GM21825 (cell line): ENCODE data around the gene HS3ST4.
"Not testable (repeated sequence)": the region's sequence is repeated elsewhere in the genome, so short reads cannot be mapped to it uniquely, and the experiment has no call there.

Experiments used
- ATAC-seq: cut with Tn5 transposase; IDR thresholded peaks from one replicate; pipeline ENCODE4 v1.9.1; 2021; ENCODE audit warnings: mild to moderate bottlenecking, moderate library complexity; ENCODE audit not compliant: unreplicated experiment

HS3ST4 gene

DNA sequence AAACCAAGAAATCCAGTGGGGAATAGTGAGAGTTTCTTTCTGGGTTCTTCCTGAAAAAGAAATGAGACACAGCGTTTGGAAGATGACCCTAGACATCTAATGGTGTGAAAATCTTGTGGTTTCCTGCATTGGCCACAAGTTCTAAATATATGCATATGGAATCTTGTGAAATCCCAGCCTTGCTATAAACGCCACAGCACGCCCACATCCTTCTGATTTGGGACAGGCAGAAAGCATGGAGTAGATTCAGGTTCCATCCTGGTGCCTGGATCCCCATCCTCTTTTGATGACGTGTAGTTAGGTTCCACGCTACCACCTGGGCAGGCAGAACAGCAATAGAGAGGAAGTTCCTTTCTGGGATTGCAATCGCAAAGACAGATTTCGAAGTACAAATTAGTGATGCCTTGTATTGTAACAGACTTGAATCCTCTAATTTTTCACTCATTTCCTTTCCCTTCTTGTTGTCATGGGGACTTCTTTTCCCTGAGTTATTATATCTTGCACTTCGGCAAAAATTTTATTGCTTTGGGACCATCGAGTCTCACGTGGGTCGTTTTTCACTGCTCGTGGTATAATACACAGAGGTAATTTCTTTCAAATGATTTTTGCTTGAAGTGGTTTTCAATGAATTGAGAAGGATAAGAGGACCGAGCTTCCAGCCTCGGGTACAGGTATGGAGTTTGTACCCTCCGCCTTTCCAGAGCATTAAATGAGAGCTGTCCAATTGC is 37.6 kb downstream of the HS3ST4 start:
- no peak for ATAC-seq

DNA sequence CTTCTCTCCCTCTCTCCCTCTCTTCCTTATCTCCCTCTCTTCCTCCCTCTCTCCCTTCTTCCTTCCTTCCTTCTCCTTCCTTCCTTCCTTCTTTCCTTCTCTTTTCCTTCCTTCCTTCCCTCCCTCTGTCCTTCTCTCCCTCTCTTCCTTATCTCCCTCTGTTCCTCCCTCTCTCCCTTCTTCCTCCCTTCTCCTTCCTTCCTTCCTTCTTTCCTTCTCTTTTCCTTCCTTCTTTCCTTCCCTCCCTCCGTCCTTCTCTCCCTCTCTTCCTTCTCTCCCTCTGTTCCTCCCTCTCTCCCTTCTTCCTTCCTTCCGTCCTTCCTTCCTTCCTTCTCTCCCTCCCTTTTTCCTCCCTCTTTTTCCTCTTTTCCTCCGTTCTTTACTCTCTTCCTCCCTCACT is 38.6 kb downstream of the HS3ST4 start:
- ATAC-seq: no peak

DNA sequence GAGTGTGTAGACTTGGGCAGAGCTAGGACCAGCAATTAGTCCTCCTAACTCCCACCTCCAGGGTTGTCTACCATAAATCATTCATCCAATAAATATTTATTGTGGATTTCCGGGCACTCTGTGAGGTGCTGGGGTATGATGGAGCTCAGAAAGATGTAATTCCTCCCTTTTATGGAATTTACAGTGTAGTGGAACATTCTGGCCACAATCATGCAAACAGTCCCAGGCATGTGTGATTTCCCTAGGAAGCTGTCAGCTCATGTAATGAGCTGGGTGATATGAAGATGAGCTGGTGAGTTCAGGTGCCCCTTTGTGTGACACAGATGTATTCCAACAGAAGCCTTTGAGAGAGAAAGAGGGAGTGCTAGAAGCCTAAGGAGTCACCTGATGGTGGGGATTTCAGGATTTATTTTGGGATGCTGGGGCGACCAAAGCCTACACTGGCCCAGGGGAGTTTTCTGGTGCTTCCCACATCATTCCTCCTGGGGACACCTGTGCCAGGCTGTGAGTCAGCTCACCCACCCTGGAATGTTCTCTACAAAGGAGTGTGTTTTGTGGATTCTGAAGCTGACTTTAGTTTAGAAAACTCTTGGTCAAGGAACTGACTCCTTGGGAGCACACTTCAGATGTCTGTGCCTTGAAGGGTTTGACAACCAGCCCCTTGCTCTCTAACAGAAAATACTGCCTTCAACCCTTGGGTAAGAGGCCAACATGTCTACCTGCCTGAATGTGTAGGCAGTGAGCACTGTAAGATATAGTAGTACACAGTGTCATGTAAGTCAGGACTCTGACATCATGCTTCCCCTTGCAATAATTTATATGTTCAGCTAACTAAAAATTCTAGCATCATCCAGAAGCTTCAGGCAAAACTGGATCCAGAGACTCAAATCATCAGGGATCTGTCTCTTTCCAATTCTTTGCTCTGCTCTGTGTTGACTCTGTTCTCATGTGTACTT is 42.9 kb downstream of the HS3ST4 start:
- ATAC-seq: no peak

DNA sequence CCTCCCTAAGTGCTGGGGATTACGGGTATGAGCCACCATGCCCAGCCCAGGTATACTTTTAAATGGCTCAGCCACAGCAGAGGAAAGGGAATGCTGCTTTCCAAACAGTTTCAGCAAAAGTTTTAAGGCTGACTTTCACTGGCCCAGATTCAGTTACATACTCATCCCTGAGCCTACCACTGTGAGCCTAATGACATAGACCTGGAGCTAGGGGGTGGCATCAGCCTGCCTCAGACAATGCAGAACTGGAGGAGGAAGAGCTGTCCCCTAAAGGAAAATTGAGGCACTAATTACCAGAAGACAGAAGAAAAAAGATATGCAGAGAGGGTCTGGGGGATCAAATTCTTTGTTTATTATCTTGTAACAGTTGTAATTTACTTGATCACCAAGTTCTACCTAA is 43.9 kb downstream of the HS3ST4 start:
- ATAC-seq: no peak

DNA sequence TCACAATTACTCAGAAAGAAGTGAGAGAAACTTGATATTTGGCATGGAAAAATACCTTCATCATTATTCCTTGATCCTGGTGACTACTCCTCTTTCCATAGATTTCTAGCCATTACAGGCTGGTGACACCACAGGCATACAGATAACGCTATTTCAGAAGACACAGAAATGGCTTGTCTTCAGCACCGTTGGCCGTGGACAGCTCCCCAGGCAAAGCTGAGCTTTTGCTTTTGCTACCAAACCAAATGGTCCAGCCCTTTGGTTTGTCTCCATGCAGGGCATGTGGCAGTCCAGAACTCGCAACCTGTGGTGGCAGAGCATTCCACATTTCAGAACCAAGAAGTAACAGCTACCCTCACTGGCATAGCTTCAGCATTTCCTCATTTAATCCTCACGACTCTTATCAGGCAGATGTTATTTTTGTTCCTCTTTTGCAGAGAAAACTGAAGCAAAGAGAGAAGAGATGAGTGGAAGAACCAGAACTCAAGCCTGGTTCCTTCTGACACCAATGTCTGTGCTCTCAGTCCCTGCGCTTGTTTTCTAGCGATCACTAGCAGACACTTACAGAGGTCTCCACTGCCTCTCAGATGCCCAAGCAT is 55.5 kb downstream of the HS3ST4 start:
- no peak for ATAC-seq

DNA sequence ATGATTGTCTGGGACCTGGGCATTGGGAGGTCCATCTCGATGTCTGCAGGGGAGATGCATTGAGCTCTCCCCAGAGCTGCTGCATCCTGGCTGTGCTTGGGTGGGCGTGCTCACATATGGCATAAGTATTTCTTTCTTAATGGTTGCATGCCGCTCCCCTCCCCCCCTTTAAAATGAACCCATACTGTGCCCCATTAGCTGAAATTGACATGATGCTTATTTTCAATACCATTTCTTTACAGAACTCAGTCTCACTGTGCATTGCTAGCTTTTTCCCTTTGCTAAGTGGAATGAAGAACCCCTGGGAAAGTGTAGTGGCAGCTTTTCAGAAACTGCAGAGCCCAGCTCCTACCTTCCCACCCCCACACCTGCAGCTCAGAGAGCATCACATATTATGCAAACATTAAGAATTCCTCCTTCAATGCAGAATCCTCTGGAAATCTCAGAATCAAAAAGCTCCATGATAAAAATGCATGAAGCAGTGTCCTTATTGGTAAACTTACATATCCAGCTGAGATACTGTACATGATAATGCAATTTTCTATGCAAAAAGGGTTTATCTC is 56.4 kb downstream of the HS3ST4 start:
- ATAC-seq: no peak

DNA sequence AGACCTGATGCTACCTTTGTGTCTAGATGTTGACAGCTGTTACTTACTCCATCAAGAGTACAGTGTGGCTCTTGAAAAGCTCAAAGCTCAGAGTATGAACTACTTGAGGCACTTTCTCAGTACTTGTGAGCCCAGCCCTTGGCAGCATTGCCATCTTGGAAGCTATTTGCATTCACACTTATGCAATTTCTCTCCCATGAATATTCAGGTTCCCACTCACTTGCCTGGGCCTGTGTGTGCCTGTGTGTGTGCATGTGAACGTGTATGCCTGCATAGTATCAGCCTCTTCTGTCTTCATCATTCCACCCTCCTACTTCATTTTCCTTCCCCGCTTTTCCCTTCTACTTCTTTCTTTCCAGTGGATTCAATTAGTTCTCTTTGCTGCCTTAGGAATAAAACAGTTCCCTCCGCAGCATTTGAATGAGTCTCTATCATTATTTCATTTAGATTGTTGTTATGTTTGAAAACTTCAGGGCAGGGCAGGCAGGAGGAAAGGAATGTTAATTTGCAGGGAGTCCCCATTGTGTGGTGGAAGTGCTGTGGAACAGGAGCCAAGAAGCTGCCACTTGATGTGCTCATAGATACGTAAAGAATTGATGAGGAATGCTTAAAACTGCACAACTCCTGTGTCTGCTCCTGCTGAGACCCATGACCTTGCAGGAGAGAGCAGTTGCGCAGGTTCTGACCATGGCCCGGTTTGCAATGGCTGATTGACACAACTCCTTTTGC is 58.9 kb downstream of the HS3ST4 start:
- ATAC-seq: no peak

DNA sequence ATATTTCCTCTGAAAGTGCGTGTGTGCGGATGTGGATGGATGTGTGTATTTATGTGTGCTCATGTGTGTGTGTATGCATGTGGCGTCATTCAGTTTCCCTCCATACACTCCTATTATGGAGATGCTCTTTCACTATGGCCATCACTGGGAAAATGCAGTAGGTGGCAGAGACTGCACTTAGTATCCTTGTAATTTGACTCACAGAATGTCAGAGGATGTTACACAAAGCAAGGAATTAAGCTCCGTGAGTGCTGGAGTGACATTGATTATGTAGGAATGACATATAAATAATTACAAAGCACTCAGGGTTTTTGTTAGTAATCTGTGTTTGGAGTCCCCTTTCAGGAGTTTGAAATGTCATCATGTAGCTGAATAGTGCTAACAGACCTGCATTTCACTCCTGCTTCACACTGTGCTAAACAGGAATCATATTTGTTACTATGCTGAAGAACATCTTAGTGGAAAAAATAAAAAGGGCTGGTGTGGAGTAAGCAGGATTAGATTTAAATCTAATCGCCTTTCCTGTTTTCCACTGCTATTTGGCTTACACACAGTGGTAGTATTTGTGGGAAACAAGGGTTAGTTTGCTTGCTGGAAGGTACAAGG is 59.6 kb downstream of the HS3ST4 start:
- no peak for ATAC-seq

DNA sequence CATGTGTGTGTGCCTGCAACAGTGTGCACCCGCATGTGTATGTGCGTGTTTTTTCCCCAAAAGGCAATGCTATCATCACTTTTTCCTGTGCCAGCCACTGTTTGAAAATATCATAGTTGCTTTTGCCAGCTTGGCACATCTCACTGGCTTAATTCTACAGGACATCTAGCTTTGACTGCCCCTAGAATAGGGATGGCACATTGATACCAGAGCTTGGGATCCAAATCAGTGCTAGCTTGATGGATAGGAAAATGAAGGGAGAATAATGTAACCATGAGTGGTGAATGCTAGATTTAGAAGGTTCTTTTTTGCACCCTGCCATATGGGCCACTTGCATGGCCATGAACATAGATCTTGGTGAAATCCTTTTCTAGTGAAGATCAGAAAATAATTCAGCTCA is 72.7 kb downstream of the HS3ST4 start:
- no peak for ATAC-seq

DNA sequence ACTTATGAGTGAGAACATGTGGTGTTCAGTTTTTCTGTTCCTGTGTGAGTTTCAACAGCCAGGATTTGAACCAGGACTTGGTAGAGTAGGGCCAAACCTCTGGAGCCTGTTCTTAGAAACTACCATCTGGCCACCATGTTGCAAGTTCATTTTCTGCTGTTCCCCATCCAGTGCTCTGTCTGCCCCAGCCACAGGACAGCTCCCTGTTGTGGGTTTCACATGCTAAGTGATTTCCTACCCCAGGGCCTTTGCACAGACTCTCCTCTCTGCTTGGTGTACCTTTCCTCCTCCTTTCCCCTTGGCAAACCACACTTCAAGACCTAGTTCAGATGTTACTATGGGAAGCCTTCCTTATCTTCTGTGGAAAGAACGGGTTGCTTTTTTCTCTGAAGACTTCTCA is 79.5 kb downstream of the HS3ST4 start:
- no peak for ATAC-seq

DNA sequence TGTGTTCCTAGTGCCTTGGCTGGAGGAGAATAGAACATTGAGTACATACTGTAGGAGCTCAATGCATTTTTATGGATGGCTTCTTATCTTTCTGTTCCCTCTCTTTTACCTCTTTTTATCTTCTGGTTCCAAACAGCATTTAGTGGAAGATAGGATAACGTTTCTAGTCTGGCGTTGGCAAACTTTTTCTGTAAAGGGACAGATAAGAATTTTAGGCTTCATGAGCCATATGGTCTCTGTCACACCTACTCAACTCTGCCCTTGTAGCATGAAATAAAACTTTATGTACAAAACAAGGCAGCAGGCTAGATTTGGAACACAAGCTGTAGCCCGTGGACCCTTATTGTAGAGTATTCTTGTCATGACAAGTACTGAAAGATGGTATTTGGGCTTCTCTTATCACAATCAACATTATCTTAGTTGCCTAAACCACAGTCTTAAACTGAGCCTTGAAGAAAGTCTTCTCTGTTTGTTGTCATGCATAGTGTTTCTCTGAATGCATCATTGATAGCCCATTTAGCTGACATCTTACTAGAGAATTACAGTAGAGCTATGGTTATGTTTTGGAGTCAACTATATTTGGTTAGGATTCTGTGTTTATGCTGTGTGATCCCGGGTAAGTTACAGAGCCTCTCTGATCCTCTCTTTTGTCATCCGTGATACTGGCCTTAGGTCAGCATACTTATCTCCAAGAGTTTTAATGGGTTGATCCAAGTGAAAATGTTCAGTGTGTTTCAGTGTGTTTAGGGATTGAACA is 80.2 kb downstream of the HS3ST4 start:
- ATAC-seq: no peak

DNA sequence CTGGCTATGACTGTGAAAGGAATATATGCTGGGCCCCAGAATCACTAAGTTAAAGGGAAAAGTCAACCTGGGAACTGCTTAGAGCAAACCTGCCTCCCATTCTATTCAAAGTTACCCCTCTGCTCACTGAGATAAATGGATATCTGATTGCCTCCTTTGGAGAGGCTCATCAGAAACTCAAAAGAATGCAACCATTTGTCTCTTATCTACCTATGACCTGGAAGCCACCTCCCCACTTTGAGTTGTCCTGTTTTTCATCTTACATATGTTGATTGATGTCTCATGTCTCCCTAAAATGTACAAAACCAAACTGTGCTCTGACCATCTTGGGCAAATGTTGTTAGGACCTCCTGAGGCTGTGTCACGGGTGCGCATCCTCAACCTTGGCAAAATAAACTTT is 84.5 kb downstream of the HS3ST4 start:
- ATAC-seq: not testable (repeated sequence)

DNA sequence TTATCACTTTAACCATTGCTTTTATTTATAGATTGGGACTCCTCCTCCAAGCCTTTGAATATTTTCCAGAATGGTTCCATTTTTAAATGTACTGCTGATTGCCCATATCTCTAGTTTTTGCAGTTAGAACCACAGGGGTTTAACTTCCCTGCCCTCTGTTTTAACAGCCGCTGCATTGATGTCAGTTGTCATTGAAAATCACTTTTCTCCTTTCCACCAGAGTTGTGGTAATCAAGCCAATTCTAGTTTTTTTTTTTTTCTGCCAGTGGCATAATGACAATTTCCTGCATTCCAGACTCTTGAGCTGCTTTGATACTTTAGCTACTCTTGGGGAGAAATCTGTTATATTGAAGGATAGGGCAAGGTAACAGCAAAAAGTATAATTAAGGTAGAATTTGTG is 91.5 kb downstream of the HS3ST4 start:
- no peak for ATAC-seq

DNA sequence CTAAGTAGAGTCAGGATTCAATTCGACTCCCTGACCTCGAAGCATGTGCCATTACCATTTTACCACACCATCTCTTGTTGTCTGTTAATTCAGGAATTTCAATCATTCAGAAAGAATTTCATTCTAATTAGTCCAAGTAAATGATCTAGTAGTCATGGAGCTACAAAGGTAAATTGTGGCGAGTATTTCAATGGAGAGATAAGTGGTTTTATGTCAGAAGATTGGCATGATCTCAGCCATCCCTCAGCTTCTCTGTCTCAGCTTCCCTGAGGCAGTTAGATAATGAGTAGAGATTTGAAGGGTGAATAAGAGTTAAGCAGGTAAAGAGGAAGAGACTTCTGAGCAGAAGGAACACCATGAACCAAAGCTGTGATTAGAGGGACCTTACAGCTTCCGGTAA is 93.6 kb downstream of the HS3ST4 start:
- no peak for ATAC-seq

DNA sequence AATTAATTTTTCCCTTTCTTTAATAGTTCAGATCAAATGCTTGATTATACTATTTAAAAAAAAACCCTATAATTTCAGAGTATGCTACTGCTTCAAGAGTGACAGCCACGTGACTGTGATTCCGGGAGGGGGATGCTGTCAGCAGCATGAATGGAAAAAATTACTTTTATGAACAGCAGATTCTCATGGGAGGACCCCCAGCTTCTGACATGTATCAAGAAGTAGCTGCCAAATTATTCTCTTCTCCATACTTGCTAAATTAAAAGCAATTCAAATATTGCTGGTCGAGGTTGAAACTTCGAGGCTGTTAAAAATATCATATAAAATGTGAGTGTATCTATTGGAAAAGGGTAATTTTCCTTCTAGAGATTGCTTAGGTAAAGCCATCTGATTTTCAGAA is 95.0 kb downstream of the HS3ST4 start:
- ATAC-seq: no peak

DNA sequence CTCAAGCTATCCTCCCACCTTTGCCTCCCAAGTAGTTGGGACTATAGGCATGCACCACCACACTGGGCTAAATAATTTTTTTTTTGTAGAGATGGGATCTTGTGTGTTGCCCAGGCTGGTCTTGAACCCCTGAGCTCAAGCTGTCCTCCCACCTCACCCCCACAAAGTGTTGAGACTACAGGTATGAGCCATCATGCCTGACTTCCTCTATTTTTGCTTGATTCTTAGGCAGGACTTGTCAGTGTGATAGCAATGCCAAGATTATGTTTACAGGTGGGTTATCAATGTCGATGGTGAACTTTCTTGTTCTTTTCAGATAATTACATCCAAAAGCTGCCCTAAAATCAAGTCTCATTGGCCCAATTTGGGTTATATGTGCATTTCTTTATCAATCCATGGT is 96.9 kb downstream of the HS3ST4 start:
- no peak for ATAC-seq

DNA sequence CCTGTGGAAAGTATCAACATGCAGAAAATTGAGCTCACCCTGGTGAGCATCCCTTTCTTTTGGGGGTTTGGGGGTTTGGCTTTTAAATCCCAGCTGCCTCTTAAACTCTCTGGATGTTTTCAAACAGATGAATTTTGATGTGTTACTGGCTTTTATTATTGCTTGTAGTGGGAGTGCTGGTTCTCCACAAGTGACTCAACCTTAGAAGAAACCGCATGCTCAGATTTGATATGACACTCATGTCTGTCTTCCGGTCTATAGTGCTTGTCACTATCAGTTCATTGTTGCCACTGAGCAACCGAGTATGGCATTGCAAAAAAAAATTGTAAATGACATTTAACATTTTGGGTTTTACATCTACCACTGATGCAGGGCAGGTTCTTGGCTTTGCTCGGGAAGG is 104.5 kb downstream of the HS3ST4 start:
- no peak for ATAC-seq

DNA sequence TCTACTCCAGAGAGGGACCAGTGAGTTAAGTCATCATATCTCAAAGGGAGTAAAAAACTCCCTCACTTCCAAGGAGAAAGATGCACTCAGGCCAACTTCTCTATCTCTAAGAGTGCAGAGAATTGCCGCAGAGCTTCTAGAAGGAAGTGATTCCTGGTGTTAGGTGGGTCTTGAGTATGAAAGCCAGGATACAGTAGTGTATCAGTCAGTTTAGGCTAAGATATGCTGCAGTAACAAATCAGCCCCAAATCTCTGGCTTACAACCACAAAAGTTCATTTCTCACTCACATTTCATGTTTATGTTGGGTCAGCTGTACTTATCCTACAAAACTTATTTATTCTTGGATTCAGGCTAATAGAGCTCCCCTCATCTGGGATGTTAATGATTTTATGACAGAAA is 106.3 kb downstream of the HS3ST4 start:
- no peak for ATAC-seq

DNA sequence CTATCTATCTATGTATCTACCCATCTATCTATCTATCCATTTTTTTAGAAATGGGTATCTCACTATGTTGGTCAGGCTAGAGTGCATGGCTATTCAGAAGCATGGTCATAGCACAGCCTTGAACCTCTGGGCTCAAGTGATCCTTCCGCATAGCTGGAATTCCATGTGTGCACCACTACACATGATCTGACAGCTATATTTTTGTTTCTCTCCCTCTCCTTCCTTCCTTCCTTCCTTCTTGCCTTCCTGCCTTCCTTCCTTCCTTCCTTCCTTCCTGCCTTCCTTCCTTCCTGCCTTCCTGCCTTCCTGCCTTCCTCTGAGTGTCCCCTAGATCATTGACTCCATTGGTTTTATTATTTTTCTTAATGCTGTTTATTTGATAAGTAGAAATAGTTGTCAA is 108.1 kb downstream of the HS3ST4 start:
- ATAC-seq: no peak

DNA sequence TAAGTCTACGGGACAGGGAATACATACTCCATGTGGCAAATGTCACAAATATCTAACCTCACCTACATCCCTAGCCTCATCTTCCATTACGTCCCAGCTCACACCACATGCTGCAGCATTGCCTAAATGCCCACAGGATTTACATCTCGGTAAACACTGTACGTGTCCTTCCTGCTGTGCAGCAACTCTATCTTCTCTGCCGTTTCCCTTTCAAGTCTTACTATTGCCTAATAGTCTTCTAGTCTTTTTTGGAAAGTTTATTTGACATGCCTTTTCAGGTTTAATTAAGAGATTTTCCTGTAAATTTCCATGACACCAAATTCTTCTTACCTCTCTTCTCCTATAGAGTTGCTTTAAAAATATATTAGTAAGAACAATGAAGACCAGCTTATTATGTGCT is 120.5 kb downstream of the HS3ST4 start:
- ATAC-seq: no peak
